NCI-H146 (cell line): Measurements from ENCODE around the gene MLPH.

Experiments used
- DNase-seq: peaks from one replicate; lab custom pipeline; 2025; lab: John Stamatoyannopoulos, UW

The MLPH gene

GRCh38 chr2:237480556-237480955, 6.5 kb upstream of the MLPH start:
- DNase-seq: no peak

DNA sequence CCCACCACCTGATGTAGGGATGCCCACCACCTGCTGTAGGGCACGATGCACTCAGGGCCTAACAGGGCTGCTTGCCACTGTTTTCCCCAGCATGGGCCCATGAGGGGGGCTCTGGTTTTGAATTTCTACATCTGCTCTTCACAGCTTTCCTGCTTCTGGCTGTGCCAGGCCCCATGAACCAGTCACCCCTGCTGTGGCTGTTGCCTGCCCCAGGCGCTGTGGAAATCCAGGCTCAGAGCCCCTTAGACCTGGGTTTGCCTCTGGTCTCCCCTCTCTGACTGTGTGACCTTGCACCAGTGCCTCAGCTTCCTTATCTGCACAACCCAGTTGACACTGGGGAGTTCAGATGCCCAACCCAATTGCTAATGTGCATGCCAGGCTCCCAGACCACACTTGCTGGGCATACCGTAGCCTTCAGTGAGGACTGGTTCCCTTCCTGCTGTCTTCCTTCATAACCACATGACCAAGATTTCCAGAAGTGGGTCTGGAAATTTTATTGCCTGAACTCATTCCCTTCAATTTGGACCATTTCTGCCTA, 6.0 kb upstream of the MLPH start:
- DNase-seq: no peak

DNA sequence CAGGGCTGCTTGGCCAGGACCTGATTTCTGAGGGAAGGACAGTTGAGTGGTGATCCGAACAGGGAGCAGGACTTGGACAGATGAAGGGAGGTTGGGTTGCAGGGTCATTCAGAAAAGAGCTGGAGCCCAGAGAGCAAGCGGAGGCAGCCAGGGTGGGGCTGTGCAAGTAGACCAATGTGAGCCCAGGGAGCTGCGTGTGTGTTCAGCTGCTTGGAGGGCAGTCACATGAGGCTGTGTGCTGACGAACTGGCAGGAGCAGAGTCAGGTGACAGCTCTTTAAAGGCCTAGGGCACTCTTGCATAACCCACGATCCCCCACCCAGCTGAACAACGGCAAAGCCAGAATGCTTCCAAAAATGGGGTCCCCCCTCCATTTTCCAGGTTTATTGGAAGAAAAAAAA, 4.6 kb upstream of the MLPH start:
- peak; percentile 98 for DNase-seq

GRCh38 chr2:237483018-237483731, 3.9 kb upstream of the MLPH start:
- no peak for DNase-seq

DNA sequence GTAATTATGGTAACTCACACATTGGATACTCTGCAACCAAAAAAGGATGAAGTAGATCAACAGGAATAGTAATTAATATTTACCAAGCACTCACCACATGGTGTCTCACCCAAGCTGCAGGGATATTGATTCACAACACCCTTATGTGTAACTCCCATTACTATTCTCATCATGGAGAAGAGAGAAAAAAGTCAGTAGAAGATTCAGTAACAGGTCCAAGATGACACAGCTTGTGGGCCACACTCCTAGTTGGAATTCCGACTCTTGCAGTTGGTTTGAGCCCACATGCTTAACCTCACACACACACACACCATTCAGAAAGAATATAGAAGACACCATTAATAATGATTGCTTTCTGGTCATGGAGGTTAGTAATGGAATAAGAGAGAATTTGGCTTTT, 1.7 kb upstream of the MLPH start:
- DNase-seq: peak; percentile 41

GRCh38 chr2:237485844-237486243, 1.2 kb upstream of the MLPH start:
- DNase-seq: peak; percentile 9

DNA sequence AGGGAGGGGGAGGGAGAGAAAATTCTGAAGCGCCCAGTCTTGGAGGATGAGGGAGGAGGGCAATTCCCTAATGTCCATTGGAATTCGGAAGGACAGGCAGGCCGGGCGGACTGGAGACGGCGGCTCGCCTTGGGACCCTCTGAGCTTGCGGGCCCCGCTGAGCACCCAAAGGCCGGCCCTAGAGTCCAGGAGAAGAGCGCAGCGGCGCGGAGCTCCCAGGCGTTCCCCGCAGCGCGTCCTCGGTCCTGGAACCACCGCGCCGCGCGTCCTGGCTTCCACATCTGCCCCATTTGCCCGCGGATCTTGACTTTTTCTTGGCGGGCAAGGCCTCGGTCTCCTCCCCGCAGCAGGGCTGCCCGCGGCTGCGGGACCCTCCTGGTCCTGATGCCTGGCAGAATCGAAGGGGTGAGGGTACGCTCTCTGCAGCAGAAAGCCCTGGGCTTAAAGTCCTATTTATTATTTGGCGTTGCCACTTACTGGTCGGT, 675 bp upstream of the MLPH start:
- DNase-seq: peak; percentile 26

GRCh38 chr2:237487496-237487895, 445 bp downstream of the MLPH start:
- DNase-seq: no peak

GRCh38 chr2:237488295-237488694, 1.2 kb downstream of the MLPH start:
- no peak for DNase-seq

GRCh38 chr2:237488901-237489860, 2.1 kb downstream of the MLPH start:
- DNase-seq: peak; percentile 58

DNA sequence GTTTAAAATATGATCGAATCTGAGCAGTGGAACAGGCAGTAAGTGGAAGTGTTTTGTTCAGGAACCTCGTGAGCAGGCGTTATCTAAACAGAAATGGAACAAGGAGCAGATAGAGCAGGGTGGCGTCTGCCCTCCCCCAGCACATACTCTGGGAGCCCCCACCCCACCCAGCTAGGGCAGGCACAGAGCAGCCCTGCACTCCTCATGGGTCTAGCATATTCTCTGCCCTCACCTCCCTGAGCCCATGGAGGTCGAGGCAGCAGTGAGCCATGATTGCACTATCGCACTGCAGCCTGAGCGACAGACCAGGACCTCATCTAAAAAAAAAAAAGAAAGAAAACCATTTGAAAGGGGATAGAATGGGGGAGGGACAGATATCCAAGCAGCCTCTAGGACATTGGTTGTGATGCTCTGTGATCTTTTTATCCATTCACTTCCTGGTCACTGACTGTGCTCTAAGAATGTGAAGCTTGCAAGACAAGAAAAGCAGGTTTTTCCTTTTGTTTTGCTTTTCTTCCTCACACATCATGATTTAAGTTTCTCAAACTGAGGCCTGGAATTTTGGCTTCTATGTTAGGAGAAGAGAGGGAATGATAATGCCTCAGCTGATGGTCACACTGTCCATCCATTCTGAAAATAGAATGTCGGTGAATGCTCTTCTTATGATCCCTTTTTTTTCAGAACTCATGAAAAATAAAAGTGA, 3.1 kb downstream of the MLPH start:
- DNase-seq: no peak

GRCh38 chr2:237490795-237491194, 3.7 kb downstream of the MLPH start:
- DNase-seq: no peak

DNA sequence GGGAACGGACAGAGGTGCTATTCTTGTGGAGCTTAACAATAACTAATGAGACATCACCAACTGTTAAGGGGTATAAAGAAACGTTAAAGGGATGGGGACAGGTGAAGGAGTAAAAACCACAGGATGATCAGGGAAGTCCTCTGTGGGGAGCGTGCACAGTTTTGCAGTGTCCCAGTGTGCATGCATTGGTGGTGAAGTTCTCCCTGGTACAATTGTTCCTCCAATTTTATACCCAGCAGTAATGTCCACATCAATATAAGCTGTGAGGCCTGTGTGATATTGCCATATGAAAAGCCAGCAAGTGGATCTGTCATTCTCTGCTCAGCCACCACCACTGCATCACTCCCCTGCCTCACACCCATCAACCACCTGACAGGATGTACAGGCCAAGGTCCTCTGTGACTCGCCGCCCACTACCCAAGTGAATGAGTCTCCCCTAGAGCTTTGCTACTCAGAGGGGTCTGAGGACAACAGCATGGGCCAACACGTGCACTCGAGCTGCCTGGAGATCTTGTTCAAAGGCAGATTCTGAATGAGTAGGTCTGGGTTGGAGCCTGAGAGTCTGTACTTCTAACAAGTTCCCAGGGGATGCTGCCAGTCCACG, 4.6 kb downstream of the MLPH start:
- DNase-seq: no peak

DNA sequence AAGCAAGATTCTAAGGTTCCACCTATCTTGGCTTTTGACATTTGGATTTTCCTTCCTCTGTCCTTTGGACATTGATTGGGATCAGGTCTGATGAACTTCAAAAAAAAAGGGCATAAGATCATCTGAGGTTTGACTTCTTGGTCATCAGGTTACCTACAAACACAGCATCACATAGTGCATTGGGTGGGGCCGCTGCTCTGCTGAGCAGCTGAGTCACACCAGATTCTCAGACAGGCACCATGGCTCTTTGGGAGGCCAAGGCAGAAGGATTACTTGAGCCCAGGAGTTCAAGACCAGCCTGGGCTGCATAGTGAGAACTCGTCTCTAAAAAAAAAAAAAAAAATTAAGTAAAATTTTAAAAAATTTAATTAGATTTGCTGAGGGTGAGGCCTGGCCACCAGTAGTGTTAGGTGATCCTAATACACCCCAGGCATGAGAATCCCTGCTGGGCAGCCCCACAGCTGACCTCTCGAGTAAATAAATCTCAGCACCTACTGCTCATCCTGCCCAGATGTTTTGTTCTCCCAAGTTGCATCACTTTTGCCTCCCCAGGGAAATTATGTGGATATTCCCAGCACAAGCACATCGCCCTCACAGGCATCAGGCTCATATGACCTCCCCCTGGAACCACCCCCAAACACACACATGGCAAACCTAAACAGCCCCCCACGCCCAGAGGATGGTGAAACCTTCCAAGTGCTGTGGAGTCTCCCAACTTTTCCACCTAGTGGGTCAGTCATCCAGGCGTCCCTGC, 5.3 kb downstream of the MLPH start:
- DNase-seq: no peak

- DNase-seq: no peak
Measured at GRCh38 chr2:237494066-237494465, 7.0 kb downstream of the MLPH start.

- DNase-seq: no peak
Measured at GRCh38 chr2:237495521-237496117, 8.6 kb downstream of the MLPH start.

DNA sequence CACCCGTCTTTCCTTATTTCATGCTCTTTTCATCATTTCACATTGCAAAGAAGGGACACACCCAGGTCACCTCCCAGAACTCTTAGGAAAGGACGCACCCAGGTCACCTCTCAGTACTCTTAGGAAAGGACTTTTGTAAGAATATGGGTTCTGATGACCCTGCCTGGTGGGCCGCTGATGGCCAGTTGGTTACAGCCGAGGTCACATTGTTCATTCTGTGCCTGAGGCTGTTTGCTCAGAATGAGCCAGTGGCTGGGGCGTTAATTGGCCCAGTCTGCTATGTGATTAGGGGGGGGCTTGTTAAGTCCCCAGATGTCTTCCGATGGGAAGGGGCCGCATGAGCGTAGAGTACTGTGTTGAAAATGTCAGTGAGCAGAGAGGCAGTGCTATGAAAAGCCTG, 9.4 kb downstream of the MLPH start:
- DNase-seq: peak; percentile 92

DNA sequence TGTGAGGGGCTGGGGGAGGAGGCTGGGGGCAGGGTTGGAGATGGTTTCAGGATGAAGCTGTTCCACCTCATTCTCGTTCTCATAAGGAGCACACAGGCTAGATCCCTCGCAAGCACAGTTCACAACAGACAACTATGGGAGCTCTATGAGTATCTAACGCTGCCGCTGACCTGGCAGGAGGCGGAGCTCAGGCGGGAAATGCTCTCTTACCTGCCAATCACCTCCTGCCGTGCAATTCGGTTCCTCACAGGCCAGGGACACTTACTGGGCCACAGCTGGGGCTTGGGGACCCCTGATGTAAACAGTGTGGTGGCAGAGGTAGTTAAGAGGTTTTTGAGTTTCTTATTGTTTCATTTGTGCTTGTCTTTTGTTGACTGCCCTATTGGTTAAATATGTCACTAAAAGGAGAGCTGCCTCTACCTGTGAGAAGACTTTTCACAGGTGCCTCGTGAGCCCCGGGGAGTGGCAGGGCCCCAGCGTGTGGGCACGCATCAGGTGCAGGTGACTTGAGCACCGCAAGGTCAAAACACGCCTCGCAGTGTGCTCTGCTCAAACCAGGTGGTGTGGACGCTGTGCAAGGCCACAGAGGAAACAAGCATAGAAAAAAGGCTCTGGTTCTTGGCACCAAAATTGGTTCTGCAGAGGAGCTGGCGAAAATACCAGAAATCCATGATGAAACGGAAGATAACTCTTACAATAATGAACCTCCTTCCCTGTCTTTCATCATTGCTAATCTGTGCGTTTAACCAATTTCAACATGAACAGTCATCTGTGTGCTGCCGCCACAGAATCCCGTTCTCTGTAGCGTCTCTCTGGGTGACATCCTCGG, 10.2 kb downstream of the MLPH start:
- peak; percentile 74 for DNase-seq

GRCh38 chr2:237497838-237498186, 10.8 kb downstream of the MLPH start:
- no peak for DNase-seq

DNA sequence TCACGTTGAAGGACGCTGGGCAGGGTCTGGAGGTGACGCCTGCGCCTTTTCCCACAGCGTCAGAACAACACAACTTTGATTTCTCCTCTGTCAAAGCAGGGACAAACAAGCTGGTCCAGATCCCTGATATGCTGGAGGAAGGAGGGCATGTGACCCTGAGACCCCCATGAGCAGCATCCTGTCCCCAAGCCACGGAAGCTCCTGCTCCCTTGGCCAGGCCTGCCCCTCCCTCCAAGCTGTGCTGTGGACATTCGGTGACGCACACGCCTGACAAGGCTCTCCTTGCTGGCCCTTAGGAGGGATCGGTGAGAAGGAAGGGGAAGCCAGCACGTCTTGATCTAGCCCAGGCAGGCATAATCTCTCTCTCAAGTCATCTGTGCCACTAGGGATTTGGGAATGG, 11.3 kb downstream of the MLPH start:
- no peak for DNase-seq
